Measurements from ENCODE around the gene KIF4A.

DNA sequence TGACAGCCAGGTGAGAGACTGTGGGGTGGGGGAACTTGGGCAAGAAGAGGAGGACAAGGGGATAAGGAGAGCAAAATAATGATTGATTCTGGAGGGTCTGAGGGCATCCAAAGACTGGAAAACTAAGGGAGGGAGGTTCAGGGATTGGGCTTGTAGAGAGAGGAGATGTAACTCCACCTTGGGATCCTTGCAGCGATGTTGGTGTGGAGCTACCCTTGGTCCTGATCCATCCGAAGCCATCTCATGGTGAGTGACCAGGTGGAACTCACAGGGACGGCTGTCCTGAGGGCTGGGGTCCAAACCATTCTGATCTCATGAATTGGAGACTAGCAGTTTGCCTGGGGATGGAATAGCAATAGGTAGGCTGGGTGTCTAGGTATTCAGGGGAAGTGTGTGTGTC lies 9.3 kb upstream of the KIF4A start:
- TF ChIP-seq POLR2A (IDR thresholded peaks at IDR 0.05; ENCODE audit: low read depth, low read length) (no peak), CEBPB (IDR thresholded peaks at IDR 0.05; ENCODE audit: low read depth, low read length) (no peak), BHLHE40 (IDR thresholded peaks at IDR 0.05; ENCODE audit: low read depth, low read length) (no peak), MAZ (IDR thresholded peaks at IDR 0.05; ENCODE audit: borderline replicate concordance, low read depth, low read length) (no peak), MAFK (IDR thresholded peaks at IDR 0.05; ENCODE audit: low read depth, low read length) (no peak), RAD21 (IDR thresholded peaks at IDR 0.05; ENCODE audit: low read length) (no peak), NFE2L2 (IDR thresholded peaks at IDR 0.05; ENCODE audit: low read depth, low read length) (no peak), RFX5 (IDR thresholded peaks at IDR 0.05; ENCODE audit: low read depth, low read length) (no peak), MXI1 (IDR thresholded peaks at IDR 0.05; ENCODE audit: borderline replicate concordance, low read depth, low read length) (no peak), RCOR1 (IDR thresholded peaks at IDR 0.05; ENCODE audit: insufficient replicate concordance, low read length) (no peak), FOS (IDR thresholded peaks at IDR 0.05; ENCODE audit: low read depth, low read length) (no peak)
- TF ChIP-seq, protein P1, sequence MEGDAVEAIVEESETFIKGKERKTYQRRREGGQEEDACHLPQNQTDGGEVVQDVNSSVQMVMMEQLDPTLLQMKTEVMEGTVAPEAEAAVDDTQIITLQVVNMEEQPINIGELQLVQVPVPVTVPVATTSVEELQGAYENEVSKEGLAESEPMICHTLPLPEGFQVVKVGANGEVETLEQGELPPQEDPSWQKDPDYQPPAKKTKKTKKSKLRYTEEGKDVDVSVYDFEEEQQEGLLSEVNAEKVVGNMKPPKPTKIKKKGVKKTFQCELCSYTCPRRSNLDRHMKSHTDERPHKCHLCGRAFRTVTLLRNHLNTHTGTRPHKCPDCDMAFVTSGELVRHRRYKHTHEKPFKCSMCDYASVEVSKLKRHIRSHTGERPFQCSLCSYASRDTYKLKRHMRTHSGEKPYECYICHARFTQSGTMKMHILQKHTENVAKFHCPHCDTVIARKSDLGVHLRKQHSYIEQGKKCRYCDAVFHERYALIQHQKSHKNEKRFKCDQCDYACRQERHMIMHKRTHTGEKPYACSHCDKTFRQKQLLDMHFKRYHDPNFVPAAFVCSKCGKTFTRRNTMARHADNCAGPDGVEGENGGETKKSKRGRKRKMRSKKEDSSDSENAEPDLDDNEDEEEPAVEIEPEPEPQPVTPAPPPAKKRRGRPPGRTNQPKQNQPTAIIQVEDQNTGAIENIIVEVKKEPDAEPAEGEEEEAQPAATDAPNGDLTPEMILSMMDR (conservative IDR thresholded peaks at IDR 0.05; ENCODE audit: low read depth, low read length), result no peak
- TF ChIP-seq, protein P2, sequence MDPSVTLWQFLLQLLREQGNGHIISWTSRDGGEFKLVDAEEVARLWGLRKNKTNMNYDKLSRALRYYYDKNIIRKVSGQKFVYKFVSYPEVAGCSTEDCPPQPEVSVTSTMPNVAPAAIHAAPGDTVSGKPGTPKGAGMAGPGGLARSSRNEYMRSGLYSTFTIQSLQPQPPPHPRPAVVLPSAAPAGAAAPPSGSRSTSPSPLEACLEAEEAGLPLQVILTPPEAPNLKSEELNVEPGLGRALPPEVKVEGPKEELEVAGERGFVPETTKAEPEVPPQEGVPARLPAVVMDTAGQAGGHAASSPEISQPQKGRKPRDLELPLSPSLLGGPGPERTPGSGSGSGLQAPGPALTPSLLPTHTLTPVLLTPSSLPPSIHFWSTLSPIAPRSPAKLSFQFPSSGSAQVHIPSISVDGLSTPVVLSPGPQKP (IDR thresholded peaks at IDR 0.05; ENCODE audit: borderline replicate concordance, low read depth, low read length), result no peak
- TF ChIP-seq, protein P3, sequence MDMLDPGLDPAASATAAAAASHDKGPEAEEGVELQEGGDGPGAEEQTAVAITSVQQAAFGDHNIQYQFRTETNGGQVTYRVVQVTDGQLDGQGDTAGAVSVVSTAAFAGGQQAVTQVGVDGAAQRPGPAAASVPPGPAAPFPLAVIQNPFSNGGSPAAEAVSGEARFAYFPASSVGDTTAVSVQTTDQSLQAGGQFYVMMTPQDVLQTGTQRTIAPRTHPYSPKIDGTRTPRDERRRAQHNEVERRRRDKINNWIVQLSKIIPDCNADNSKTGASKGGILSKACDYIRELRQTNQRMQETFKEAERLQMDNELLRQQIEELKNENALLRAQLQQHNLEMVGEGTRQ (IDR thresholded peaks at IDR 0.05; ENCODE audit: low read depth, low read length), result no peak
